ENCODE measurements around the gene AGR3. TPM values are rescaled to one million over a fixed set of nuclear protein-coding genes. Genes with fewer than 3 reads are reported as not detected.

AGR3 gene
- total and polyA plus RNA-seq, 8 donors, result 7.3 to 132 (median 28.9) TPM

GRCh38 chr7:16817536-16817935 is 64.2 kb downstream of the AGR3 start:
- peak; percentile 81 for ATAC-seq
- intact Hi-C loops (cut with DNase I), result no loop called here

GRCh38 chr7:16816824-16817223 is 65.0 kb downstream of the AGR3 start:
- DNase-seq, result no peak
- peak; percentile 40 for ATAC-seq
- intact Hi-C loops (cut with DNase I), result no loop called here
- H3K27me3 ChIP-seq, result no peaks in the 10 kb centered on the region
- no peak overlapping the region for H3K27ac ChIP-seq
- TF ChIP-seq, protein P1, sequence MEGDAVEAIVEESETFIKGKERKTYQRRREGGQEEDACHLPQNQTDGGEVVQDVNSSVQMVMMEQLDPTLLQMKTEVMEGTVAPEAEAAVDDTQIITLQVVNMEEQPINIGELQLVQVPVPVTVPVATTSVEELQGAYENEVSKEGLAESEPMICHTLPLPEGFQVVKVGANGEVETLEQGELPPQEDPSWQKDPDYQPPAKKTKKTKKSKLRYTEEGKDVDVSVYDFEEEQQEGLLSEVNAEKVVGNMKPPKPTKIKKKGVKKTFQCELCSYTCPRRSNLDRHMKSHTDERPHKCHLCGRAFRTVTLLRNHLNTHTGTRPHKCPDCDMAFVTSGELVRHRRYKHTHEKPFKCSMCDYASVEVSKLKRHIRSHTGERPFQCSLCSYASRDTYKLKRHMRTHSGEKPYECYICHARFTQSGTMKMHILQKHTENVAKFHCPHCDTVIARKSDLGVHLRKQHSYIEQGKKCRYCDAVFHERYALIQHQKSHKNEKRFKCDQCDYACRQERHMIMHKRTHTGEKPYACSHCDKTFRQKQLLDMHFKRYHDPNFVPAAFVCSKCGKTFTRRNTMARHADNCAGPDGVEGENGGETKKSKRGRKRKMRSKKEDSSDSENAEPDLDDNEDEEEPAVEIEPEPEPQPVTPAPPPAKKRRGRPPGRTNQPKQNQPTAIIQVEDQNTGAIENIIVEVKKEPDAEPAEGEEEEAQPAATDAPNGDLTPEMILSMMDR (IDR thresholded peaks at IDR 0.05), result no peak
- no peak overlapping the region for H3K4me3 ChIP-seq
- H3K4me1 ChIP-seq, result peaks cover 0 to 18% of the 10 kb centered on the region in 2 donors
- H3K36me3 ChIP-seq, result no peaks in the 10 kb centered on the region
- H3K9me3 ChIP-seq, result peaks cover 0 to 2% of the 10 kb centered on the region in 2 donors

More at GRCh38 chr7:16817536-16817935, 64.2 kb downstream of the AGR3 start:
- Histone ChIP-seq H3K4me1 (peaks cover 0 to 16% of the 10 kb centered on the region in 2 donors), H3K4me3 (no peak overlapping the region), H3K27me3 (no peaks in the 10 kb centered on the region), H3K9me3 (peaks cover 0 to 2% of the 10 kb centered on the region in 2 donors), H3K27ac (no peak overlapping the region), H3K36me3 (no peaks in the 10 kb centered on the region)
- no peak for DNase-seq
- TF ChIP-seq, protein P1 (IDR thresholded peaks at IDR 0.05), result no peak

GRCh38 chr7:16815001-16815400 is 66.8 kb downstream of the AGR3 start:
- Histone ChIP-seq H3K4me3 (no peak overlapping the region), H3K4me1 (peaks cover 0 to 18% of the 10 kb centered on the region in 2 donors), H3K9me3 (peaks cover 0 to 2% of the 10 kb centered on the region in 2 donors), H3K27ac (no peak overlapping the region), H3K36me3 (no peaks in the 10 kb centered on the region), H3K27me3 (no peaks in the 10 kb centered on the region)
- intact Hi-C loops (cut with DNase I), result no loop called here
- TF ChIP-seq, protein P1 (IDR thresholded peaks at IDR 0.05), result no peak
- no peak for DNase-seq
- ATAC-seq, result no peak

DNA sequence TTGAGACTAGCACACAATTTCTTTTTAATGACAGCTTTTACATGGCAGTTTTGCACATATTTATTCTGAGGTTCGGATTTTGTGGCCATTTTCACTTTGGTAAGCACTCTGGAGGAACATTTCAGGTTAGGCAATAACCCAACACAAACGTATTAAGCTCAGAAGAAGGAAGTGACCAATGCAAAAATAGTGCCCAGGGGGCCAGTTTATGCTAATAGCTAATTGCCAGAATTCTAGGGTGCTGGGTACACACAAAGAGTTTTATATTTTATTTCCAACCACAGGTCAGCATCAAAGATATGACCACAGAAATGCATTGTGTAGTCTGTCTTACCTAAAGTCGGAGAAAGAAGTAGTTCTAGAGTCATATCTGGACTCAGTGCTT is 68.6 kb downstream of the AGR3 start:
- ATAC-seq, result peak; percentile 34
- H3K4me1 ChIP-seq, result peaks cover 0 to 18% of the 10 kb centered on the region in 2 donors
- no peaks in the 10 kb centered on the region for H3K27me3 ChIP-seq
- H3K36me3 ChIP-seq, result no peaks in the 10 kb centered on the region
- H3K9me3 ChIP-seq, result no peaks in the 10 kb centered on the region
- no peak for DNase-seq
- H3K4me3 ChIP-seq, result no peak overlapping the region
- TF ChIP-seq, protein P1 (IDR thresholded peaks at IDR 0.05), result no peak
- intact Hi-C loops (cut with DNase I), result no loop called here
- H3K27ac ChIP-seq, result peak overlapping the region in 1 of 2 donors; percentile 20

DNA sequence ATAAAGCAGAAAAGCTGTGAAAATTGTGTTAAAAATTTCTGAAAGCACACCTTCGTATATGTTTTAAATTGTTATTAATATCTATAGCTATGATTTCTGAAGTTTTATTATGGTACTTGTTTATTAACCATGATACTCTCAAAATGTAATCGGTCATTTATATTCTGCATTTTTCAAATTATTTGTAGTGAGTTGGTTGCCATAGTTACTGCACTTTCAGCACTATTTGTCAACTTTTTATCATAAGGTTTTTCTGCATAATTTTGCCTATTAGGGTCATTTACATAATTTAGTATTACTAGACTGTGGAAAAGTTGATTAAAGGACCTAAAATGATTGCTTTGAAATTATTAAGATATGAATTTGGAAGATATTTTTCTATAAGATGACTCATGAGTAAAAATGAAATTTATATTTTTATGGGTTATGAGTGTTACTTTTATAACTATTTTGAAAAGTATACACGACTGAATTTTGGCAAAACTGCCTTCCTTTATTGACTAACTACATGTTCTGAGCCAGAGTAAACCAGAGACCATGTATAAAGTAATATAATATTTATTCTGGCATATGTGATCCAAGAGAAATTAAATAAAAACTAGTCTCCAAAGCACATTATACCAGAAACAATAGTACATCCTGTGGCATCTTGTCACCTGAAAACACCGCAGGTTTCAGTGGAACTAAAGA is 69.1 kb downstream of the AGR3 start:
- peaks cover 0 to 18% of the 10 kb centered on the region in 2 donors for H3K4me1 ChIP-seq
- no peaks in the 10 kb centered on the region for H3K27me3 ChIP-seq
- H3K36me3 ChIP-seq, result no peaks in the 10 kb centered on the region
- peak overlapping the region in 1 of 2 donors; percentile 20 for H3K27ac ChIP-seq
- ATAC-seq, result no peak
- no peaks in the 10 kb centered on the region for H3K9me3 ChIP-seq
- TF ChIP-seq, protein P1 (IDR thresholded peaks at IDR 0.05), result no peak
- H3K4me3 ChIP-seq, result no peak overlapping the region
- intact Hi-C loops (cut with DNase I), result no loop called here
- DNase-seq, result no peak
